Brain microvascular endothelial cell (primary cell): Measurements from ENCODE around the gene CRYGA.

Experiments
- DNase-seq: peaks from one replicate; pipeline ENCODE4 v3.0.0-alpha.2; 2020
- H3K27ac ChIP-seq: fragments of 250-450 bp; sonication (Bioruptor Pico); 2 replicates; pipeline ENCODE4 v1.5.1; 2020; ENCODE audit warnings: mild to moderate bottlenecking, moderate library complexity
- H3K27me3 ChIP-seq: fragments of 250-450 bp; sonication (Bioruptor Pico); replicated peaks from 2 replicates; pipeline ENCODE4 v1.5.1; 2020; ENCODE audit warnings: mild to moderate bottlenecking
- H3K36me3 ChIP-seq: fragments of 250-450 bp; sonication (Bioruptor Pico); replicated peaks from 2 replicates; pipeline ENCODE4 v1.5.1; 2020; ENCODE audit warnings: mild to moderate bottlenecking
- H3K4me3 ChIP-seq: 2 replicates; pipeline ENCODE4 v1.5.1; 2011; ENCODE audit warnings: low read depth, mild to moderate bottlenecking, control low read depth, low read length, moderate library complexity
- CTCF ChIP-seq: IDR thresholded peaks from 2 replicates; pipeline ENCODE4 v1.5.1; 2011; ENCODE audit warnings: low read depth, mild to moderate bottlenecking, moderate library complexity, low read length, control low read depth, inconsistent platforms; ENCODE audit errors: missing control alignments
- in situ Hi-C: cut with HindIII; loops from 2 replicates; pipeline ENCODE4 v1.10.0; 2017; ENCODE audit warnings: low sequenced_read_pairs, low pct_ligation_motif_present

Gene CRYGA

GRCh38 chr2:208163489-208163888 is at the start of gene CRYGA:
Gene CRYGA (minus strand): TSS chr2:208163589. CDS start chr2:208163556, 33 bp downstream.
- Histone ChIP-seq H3K27me3 (no peaks in the 10 kb centered on the region), H3K27ac (no peak within 1 kb of the TSS), H3K4me3 (no peak within 1 kb of the TSS), H3K36me3 (no peaks in the 10 kb centered on the region)
- DNase-seq: no peak
- no peak for TF ChIP-seq CTCF
- in situ Hi-C loops: no loop called here

GRCh38 chr2:208210688-208211451 is 47.5 kb upstream of the CRYGA start:
- TF ChIP-seq CTCF: no peak
- no peak overlapping the region for H3K27ac ChIP-seq
- no peaks in the 10 kb centered on the region for H3K36me3 ChIP-seq
- H3K4me3 ChIP-seq: no peak overlapping the region
- in situ Hi-C loops: no loop called here
- H3K27me3 ChIP-seq: no peaks in the 10 kb centered on the region
- no peak for DNase-seq

GRCh38 chr2:208208335-208209085 is 45.1 kb upstream of the CRYGA start:
- H3K36me3 ChIP-seq: no peaks in the 10 kb centered on the region
- no peak overlapping the region for H3K27ac ChIP-seq
- no peak for TF ChIP-seq CTCF
- in situ Hi-C loops: no loop called here
- DNase-seq: no peak
- no peaks in the 10 kb centered on the region for H3K27me3 ChIP-seq
- H3K4me3 ChIP-seq: no peak overlapping the region

- no peak overlapping the region for H3K4me3 ChIP-seq
- TF ChIP-seq CTCF: no peak
- in situ Hi-C loops: no loop called here
- no peaks in the 10 kb centered on the region for H3K36me3 ChIP-seq
- no peaks in the 10 kb centered on the region for H3K27me3 ChIP-seq
- no peak overlapping the region for H3K27ac ChIP-seq
- no peak for DNase-seq
These were observed 44.4 kb upstream of the CRYGA start for GRCh38 chr2:208207769-208208168.

- Histone ChIP-seq H3K27me3 (no peaks in the 10 kb centered on the region), H3K27ac (no peak overlapping the region), H3K36me3 (no peaks in the 10 kb centered on the region), H3K4me3 (no peak overlapping the region)
- in situ Hi-C loops: no loop called here
- no peak for DNase-seq
- TF ChIP-seq CTCF: no peak
These were observed 40.8 kb upstream of the CRYGA start for GRCh38 chr2:208204166-208204565.

GRCh38 chr2:208195531-208195930 is 32.1 kb upstream of the CRYGA start:
- no peak for TF ChIP-seq CTCF
- in situ Hi-C loops: no loop called here
- no peak overlapping the region for H3K4me3 ChIP-seq
- H3K27me3 ChIP-seq: no peaks in the 10 kb centered on the region
- DNase-seq: no peak
- H3K27ac ChIP-seq: no peak overlapping the region
- H3K36me3 ChIP-seq: no peaks in the 10 kb centered on the region
